Activated T-helper 1 cell treated with anti-CD3 and anti-CD28 coated beads, Interleukin-2, amount 50 U/mL, for 16 hours (primary cell): ENCODE measurements around the gene RNF225.
"Not testable (repeated sequence)": the region's sequence is repeated elsewhere in the genome, so short reads cannot be mapped to it uniquely, and the experiment has no call there.

Experiments
- DNase-seq, 2 donors: peaks; one replicate each; pipeline ENCODE4 v3.0.0-alpha.2; 2020; ENCODE audit warnings: low read depth in 1 of 2, low spot score in 1 of 2

RNF225 gene

DNA sequence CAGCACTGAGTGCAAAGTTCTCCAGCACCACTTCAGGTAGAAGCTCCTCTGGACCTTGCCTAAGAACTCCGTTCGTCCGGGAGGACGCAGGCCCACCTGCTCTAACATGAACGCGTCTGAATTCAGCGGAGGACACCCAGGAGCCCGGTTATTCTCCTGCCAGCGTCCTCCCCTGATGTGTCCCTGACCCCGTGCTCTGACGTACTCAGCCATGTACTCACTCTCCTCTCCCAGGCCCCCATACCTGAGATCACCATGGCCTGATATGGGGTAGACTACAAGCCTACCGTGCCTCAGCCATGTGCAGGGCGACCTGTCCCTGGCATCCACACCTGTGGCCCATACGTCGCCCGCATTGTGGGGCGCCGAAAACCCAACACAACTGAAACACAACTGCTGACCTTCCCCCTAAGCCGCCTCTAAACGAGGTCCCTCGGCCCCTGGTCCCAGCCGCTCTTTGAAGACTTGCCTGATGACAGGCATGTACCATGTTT lies 12.2 kb downstream of the RNF225 start:
- no peak for DNase-seq

DNA sequence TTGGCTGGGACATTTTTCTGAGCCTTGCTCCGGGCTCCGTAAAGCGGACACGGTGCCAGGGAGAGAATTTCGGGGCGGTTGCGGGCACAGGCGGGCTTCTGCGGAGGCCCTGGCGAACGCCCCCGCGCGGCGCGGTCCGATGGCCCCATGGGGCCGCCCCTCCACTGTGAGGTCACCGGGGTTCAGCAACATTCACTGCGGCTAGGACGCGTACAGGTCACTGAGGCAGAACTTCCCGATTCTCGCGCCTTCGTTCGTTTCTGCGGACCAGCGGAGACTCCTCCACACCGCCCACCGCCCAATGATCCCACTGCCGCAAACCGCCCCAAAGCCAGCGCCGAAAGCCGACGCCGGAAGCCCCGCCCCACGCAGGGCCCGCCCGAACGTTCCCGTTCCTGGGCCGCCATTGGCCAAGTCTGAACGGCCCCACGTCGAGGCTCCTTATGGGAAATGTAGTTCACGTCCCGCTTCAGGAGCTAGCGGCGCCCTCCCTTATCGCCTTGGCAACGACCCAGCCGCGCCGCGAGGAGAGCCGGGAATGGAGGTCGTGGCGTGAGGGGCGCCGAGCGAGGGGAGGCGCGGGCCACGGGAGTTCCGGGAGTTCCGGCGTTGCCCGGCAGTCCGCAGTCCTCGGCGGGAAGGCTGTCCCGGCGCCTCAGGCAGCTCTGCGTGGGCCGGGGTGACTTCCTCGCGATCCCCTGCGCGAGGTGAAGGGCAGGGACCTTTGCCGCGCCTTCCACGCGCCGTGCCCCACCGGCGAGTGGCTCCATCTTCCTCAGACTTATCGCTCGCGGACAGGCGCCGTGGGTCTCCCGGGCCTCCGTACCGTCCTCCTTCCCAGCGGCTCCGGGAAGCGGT lies 12.9 kb downstream of the RNF225 start, which contains the start of gene ZNF584:
TSS of gene ZNF584 (plus strand) at position 498 of the 858 bp plus-strand sequence. CDS start 499 bp downstream, outside the sequence.
- peak; percentile 81 to 92 for DNase-seq

DNA sequence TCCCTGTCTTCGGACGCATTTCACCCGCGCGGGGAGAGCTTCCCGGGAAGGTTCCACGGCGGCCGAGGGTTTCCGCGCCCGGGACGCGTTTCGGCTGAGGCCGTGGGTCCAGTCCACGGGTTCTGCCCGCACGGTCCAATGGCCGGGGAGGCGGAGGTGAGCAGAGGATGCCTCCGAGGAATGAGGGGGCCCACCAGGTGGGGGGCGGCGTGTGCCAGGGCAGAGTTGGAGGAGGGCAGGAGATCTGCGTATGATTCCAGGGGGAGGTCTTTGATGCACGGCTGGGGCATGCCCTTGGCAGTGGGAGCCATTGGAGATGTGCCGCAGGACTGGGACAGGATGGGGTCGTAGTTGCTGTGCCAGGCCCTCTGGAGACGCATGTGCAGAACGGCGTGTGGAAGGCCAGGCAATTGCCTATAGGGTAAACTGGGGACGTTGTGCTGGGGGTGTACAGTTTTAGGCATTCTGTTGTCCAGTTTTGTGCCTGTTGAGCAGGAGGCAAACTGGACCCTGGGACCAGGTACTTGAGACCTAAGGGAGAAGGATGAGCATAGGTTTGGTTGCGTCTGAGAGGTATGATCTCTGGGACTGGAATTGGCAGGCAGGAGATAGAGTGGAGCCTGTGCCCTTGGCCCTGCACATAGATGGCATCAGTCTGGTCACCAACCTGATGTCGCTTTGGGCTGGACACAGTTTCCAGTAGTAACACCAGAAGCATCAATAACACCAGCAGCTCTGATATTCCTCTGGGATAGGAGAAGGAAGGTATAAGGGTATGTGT lies 13.7 kb downstream of the RNF225 start:
- no peak for DNase-seq

DNA sequence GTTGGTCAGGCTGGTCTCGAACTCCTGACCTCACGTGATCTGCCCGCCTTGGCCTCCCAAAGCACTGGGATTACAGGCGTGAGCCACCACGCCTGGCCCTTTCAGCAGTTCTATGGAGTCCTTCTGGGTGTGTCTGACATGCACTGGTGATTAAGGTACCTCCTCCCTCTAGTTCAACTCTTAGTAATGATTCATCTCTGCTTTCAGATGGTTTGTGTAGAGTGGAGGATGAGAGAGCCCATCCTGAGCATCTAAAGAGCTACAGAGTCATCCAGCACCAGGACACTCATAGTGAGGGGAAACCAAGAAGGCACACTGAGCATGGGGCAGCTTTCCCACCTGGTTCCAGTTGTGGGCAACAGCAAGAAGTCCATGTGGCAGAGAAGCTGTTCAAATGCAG lies 21.1 kb downstream of the RNF225 start:
- DNase-seq: no peak

DNA sequence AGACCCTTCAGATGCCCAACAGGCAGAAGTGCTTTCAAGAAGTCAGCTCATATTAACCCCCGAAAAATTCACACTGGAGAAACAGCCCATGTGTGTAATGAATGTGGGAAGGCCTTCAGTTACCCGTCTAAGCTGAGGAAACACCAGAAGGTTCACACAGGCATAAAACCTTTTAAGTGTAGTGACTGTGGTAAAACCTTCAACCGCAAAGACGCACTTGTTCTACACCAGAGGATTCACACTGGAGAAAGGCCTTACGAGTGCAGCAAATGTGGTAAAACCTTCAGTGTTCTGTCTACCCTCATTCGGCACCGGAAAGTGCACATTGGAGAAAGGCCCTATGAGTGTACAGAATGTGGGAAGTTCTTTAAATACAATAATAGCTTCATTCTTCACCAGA lies 21.6 kb downstream of the RNF225 start:
- DNase-seq: no peak

DNA sequence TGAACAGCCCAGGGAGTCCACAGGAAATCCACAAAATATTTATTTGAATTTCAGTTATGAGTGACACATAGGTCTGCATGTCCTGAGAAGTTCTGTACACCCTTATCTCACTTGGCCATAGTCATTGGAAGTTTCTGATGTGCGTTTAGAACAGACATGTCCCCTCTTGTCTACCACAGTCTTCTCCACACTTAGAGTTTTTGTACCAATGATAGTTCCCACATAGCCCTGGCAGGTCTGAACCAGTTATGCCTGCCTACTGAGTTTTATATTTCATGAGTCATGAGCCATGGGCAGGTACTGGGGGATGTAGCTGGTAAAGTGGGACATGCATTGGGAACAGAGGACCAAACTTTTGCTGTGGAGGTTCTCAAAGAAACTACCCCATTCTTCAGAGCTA lies 33.2 kb downstream of the RNF225 start:
- no peak for DNase-seq

DNA sequence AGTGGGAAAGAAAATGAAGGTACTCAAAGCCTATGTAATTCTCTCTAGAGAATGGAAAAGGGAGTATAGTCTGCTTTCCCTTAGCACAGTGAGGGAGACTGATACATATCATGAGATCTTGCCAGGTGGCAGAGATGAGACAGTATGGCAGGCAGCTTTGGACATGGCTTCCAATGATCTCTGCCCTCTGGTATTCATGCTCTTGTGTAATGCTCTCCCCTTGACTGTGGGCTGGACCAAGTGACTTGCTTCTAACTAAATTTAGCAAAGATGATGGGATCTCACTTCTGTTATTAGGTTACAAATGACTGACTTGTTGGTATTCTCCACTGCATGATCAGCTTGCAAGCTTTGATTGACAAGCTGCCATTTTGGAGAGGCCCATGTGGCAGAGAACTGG lies 34.3 kb downstream of the RNF225 start:
- DNase-seq: no peak

DNA sequence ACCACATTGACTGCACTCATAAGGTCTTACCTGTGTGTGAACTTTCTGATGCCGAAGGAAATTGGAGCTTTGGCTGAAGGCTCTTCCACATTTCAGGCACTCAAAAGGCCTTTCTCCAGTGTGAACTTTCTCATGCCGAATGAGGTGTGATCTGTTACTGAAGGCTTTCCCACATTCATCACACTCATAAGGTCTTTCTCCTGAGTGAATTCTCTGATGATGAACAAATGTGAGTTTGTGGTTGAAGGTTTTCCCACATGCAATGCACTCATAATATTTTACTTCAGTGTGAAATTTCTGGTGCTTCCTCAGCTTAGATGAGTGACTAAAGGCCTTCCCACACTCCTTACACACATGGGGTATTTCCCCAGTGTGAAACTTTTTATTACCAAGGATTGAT lies 38.8 kb downstream of the RNF225 start:
- no peak for DNase-seq

DNA sequence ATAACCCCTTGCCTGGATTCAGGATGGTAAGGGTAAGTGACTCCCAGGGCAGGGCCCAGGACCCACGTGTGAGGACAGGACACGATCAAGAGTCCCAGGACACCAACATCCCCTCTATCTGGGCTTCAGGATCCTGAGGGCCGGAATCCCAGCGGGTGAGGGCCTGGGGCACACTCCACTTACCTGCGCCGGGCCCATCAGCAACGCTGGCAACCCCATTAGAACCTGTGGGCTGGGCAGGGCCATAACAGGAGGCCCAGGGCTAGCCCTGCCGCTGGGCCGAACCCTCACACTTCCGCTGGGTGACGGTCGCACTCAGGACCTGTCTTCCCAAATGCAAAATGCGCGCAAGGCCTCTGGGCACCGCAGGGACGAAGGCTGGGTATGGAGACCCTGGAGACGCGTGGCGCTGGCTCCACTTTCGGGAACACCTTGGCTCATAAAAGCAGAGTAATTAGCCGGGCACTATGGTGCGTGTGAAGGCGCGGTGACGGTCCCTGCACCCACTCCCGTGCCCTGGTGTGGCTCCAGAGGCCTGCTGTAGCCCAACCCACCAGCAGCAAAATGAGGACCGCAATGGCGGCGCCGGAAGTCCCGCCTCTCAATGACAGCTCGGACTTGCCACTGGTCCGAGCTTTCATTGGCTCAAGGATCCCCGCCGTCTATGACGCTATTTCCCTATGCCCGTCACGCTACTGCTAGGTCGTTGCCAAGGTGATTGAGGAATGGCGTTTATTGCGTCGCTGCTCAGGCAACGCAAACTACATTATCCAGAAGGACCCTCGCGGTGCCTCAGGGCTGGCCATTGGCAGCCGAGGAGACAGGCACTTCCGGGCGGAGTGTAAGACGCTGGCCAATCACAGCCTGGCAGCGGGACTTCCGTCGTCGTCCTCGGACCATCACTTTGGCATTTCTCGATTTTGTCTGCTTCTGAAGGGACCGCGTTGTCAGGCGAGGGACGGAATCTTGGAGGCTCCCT lies 44.4 kb downstream of the RNF225 start, which contains the start of gene ZNF132:
TSS of gene ZNF132 (minus strand) at position 578 of the 979 bp plus-strand sequence. CDS start at position 246, 332 bp downstream.
- DNase-seq: peak; percentile 83 to 91

DNA sequence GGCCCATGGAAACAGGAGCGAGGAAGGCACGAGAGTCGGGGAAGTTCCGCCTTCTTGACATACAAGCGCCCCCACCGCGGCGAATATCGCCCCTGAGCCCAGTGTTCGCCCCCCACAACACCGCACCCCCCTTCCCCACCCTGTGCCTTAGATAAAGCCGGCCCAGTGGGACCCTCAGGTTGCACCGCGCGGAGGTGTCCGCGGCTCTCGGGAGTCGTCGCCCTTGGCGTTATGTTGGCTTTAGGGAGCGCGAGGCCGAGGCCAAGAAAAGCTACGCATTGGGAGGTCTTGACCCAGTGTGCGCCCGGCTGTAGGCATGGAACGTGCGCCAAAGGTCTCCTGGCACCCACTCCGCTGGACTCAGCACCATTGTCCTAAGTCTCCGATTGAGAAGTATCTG lies 45.1 kb downstream of the RNF225 start:
- no peak for DNase-seq

DNA sequence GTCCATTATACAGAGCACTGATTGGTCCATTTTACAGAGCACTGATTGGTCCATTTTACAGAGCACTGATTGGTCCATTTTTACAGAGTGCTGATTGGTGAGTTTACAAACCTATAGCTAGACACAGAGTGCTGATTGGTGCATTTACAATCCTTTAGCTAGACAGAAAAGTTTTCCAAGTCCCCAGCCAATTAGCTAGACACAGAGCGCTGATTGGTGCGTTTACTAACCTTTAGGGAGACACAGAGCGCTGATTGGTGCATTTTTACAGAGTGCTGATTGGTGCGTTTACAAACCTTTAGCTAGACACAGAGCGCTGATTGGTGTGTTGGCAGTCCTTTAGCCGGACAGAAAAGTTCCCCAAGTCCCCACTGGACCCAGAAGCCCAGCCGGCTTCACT lies 47.5 kb downstream of the RNF225 start:
- DNase-seq: not testable (repeated sequence)
